ENCODE data around the gene LCP2. TPM values are rescaled to one million over a fixed set of nuclear protein-coding genes. Genes with fewer than 3 reads are reported as not detected.

Gene LCP2
- total and polyA plus RNA-seq, 2 of the 4 experiments (the other 2 are of a cell fraction), result not detected

- H3K4me2 ChIP-seq (ENCODE audit: low read depth, low read length), result no peak overlapping the region
Measured at GRCh38 chr5:170312301-170312595, 14.7 kb upstream of the LCP2 start.

More at GRCh38 chr5:170312301-170312595, 14.7 kb upstream of the LCP2 start:
- POLR2A ChIA-PET (ENCODE audit: unreplicated experiment), result no interaction called here
- no peak overlapping the region for H3K9ac ChIP-seq (ENCODE audit: low read depth, low read length)
- H4K5ac ChIP-seq (ENCODE audit: low read depth, low read length), result no peak overlapping the region
- H3K4ac ChIP-seq (ENCODE audit: low read depth, low read length), result no peak overlapping the region
- WGBS, 2 experiments (ENCODE audit: extremely low coverage in 2 of 2, insufficient read length in 1 of 2), result 49% methylated on average over 2 of the region's 5 CpGs; no CpG with 5 or more reads in 1 of the 2 experiments
- ATAC-seq (ENCODE audit: low read depth) (no peak), DNase-seq (no peak)
- no peak overlapping the region for H3K56ac ChIP-seq (ENCODE audit: extremely low read depth, insufficient read depth, low read length)
- CTCF ChIA-PET, result no interaction called here
- H3K27me3 ChIP-seq (ENCODE audit: control insufficient read depth, insufficient read depth, low read length), result no peaks in the 10 kb centered on the region
- H4K20me1 ChIP-seq (ENCODE audit: insufficient read depth, low read length), result no peaks in the 10 kb centered on the region
- H3K4me1 ChIP-seq (ENCODE audit: control insufficient read depth, insufficient read depth, low read length), result no peaks in the 10 kb centered on the region
- H2BK5ac ChIP-seq (ENCODE audit: low read depth, low read length, poor library complexity, severe bottlenecking), result no peak overlapping the region
- no peak overlapping the region for H3K18ac ChIP-seq (ENCODE audit: low read depth, low read length)
- no peak overlapping the region for H4K91ac ChIP-seq (ENCODE audit: insufficient read depth, low read depth, low read length)
- no peak overlapping the region for H4K8ac ChIP-seq (ENCODE audit: low read depth in 2 of 2, low read length in 2 of 2)
- H3K14ac ChIP-seq (replicated peaks; ENCODE audit: low read depth, low read length), result no peak overlapping the region
- H2BK20ac ChIP-seq (ENCODE audit: low read depth, low read length), result no peak overlapping the region
- no TSS peak for BruUV-seq (replicated peaks)
- in situ Hi-C loops (cut with MboI; ENCODE audit: low sequenced_read_pairs) (no loop called here), intact Hi-C loops (cut with micrococcal nuclease) (no loop called here), dilution Hi-C loops (cut with HindIII; ENCODE audit: low sequenced_read_pairs, unreplicated experiment) (no loop called here)
- H2BK15ac ChIP-seq (ENCODE audit: low read depth, low read length), result no peak overlapping the region
- H3K23ac ChIP-seq (ENCODE audit: low read depth, low read length), result no peak overlapping the region
- H2AFZ ChIP-seq (replicated peaks; ENCODE audit: low read length, poor library complexity), result no peak overlapping the region
- no peak overlapping the region for H2AK9ac ChIP-seq (replicated peaks; ENCODE audit: low read depth, low read length, poor library complexity)
- H3K9me1 ChIP-seq (ENCODE audit: insufficient read depth, low read length), result no peaks in the 10 kb centered on the region
- no peaks in the 10 kb centered on the region for H3K79me1 ChIP-seq (ENCODE audit: low read depth in 1 of 2, low read length in 2 of 2)
- no peak overlapping the region for H3K4me3 ChIP-seq (ENCODE audit: insufficient read depth, low read depth, low read length)
- no peak overlapping the region for H2AK5ac ChIP-seq (ENCODE audit: low read depth, low read length)
- no peaks in the 10 kb centered on the region for H3K36me3 ChIP-seq (ENCODE audit: control insufficient read depth, insufficient read depth, low read length)
- no peak overlapping the region for H2BK120ac ChIP-seq (ENCODE audit: low read depth, low read length)
- TF ChIP-seq RAD21 (IDR thresholded peaks at IDR 0.05; ENCODE audit: low read length), result no peak
- TF ChIP-seq CEBPB (IDR thresholded peaks at IDR 0.05; ENCODE audit: low read depth, low read length), result no peak
- TF ChIP-seq BHLHE40 (IDR thresholded peaks at IDR 0.05; ENCODE audit: low read depth, low read length), result no peak
- TF ChIP-seq SMC3 (IDR thresholded peaks at IDR 0.05; ENCODE audit: low read depth, low read length), result no peak
- H3K9me3 ChIP-seq (ENCODE audit: control insufficient read depth, insufficient read depth, low read length), result no peaks in the 10 kb centered on the region
- H3K27ac ChIP-seq (ENCODE audit: insufficient read depth, low read length), result no peak overlapping the region
